Epithelial cell of proximal tubule (primary cell): Measurements from ENCODE around the gene IMMP2L. TPM values are rescaled to one million over a fixed set of nuclear protein-coding genes. Genes with fewer than 3 reads are reported as not detected.

Source experiments
- DNase-seq: peaks from one replicate; pipeline ENCODE4 v3.0.0-alpha.2; 2011; ENCODE audit warnings: low read depth
- H3K4me3 ChIP-seq: 2 replicates; pipeline ENCODE4 v1.5.1; 2011; ENCODE audit warnings: low read depth, mild to moderate bottlenecking, low read length
- CTCF ChIP-seq: conservative IDR thresholded peaks from 2 replicates; pipeline ENCODE4 v1.5.1; 2012; ENCODE audit warnings: low read depth, mild to moderate bottlenecking, low read length
- total RNA-seq: library from RNA; depleted of rRNA; stranded (reverse); fragments of >200 nt; gene quantifications from 2 replicates; pipeline ENCODE4 v1.2.3, GENCODE V29; 2015

IMMP2L gene
- total RNA-seq, 1 donor from 2014 or later = 8.4 TPM

- no peak for TF ChIP-seq CTCF
- no peak for DNase-seq
- H3K4me3 ChIP-seq = no peak overlapping the region
These were observed 556.8 kb downstream of the IMMP2L start for GRCh38 chr7:111005445-111005844.

- TF ChIP-seq CTCF = no peak
- DNase-seq = no peak
These were observed 557.9 kb downstream of the IMMP2L start for GRCh38 chr7:111004310-111004901.

GRCh38 chr7:111003883-111004282 lies 558.4 kb downstream of the IMMP2L start:
- no peak overlapping the region for H3K4me3 ChIP-seq
- no peak for TF ChIP-seq CTCF
- DNase-seq = no peak

More at GRCh38 chr7:111004310-111004901, 557.9 kb downstream of the IMMP2L start:
- H3K4me3 ChIP-seq = no peak overlapping the region

GRCh38 chr7:110994028-110994967 lies 568.0 kb downstream of the IMMP2L start:
- no peak for DNase-seq
- no peak for TF ChIP-seq CTCF
- H3K4me3 ChIP-seq = no peak overlapping the region

GRCh38 chr7:110988890-110989501 lies 573.3 kb downstream of the IMMP2L start:
- DNase-seq = no peak
- H3K4me3 ChIP-seq = no peak overlapping the region
- no peak for TF ChIP-seq CTCF

- no peak for TF ChIP-seq CTCF
- H3K4me3 ChIP-seq = no peak overlapping the region
- DNase-seq = no peak
These were observed 573.9 kb downstream of the IMMP2L start for GRCh38 chr7:110988348-110988747.
